ENCODE measurements around the gene FAM78B.

DNA sequence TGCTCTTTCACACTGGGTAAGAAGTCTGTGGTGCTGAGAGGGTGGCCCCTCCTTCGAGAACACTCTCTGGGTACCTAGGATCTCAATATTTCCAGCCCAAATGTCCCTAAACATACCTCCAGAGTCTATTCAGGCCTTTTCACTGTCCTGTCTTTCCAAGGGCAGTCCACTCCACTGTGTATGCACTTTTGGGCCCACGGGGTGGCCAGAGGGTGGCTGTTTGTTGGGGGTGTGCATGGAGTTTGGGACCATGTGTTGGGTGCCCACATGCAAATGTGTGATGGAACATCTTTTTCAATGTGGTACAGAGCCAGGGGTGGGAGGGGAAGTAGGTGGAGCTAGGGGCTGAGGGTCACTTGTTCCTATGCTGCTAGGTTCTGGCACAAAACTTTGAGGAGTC is 87.5 kb downstream of the FAM78B start:
- TF ChIP-seq REST (IDR thresholded peaks at IDR 0.05; ENCODE audit: low read depth) (no peak), TAF1 (IDR thresholded peaks at IDR 0.05; ENCODE audit: low read depth) (no peak)

Data from Ishikawa (cell line).